Activated naive CD8-positive, alpha-beta T cell treated with anti-CD3 and anti-CD28 coated beads, Interleukin-2, amount 10 ng/mL, durations not matched to agents 7 days and 5 days (primary cell): ENCODE data around the gene SEC31A. TPM values are rescaled to one million over a fixed set of nuclear protein-coding genes. Genes with fewer than 3 reads are reported as not detected.
A peak's percentile ranks its signal among the peaks of the same experiment; 100 is the strongest.
"Not testable (repeated sequence)": the region's sequence is repeated elsewhere in the genome, so short reads cannot be mapped to it uniquely, and the experiment has no call there.

ENCODE experiments used
- ATAC-seq: fragments of 150-1000 bp; cut with Tn5 transposase; one replicate; pipeline ENCODE4 v1.10.0; 2021; ENCODE audit warnings: low read depth, moderate library complexity
- POLR2A ChIA-PET: fragments of 350-600 bp; sonication (Branson Sonifier 250); formaldehyde crosslinking; loops from one replicate; lab custom pipeline; 2021; ENCODE audit warnings: antibody characterized with exemption; lab: Charles Lee
- DNase-seq: peaks from one replicate; pipeline ENCODE4 v3.0.0; 2021
- H3K27ac Mint-ChIP-seq: one replicate; pipeline ENCODE4 v1.8.0; 2022; ENCODE audit warnings: mild to moderate bottlenecking, mixed read lengths
- H3K27me3 Mint-ChIP-seq: one replicate; pipeline ENCODE4 v1.8.0; 2022; ENCODE audit warnings: mild to moderate bottlenecking, moderate library complexity, mixed read lengths
- H3K36me3 Mint-ChIP-seq: one replicate; pipeline ENCODE4 v1.8.0; 2021; ENCODE audit warnings: mild to moderate bottlenecking, mixed read lengths
- H3K4me1 Mint-ChIP-seq: one replicate; pipeline ENCODE4 v1.8.0; 2021; ENCODE audit warnings: mixed read lengths
- H3K4me3 Mint-ChIP-seq: one replicate; pipeline ENCODE4 v1.8.0; 2022; ENCODE audit warnings: mild to moderate bottlenecking, moderate library complexity, mixed read lengths
- H3K9me3 Mint-ChIP-seq: one replicate; pipeline ENCODE4 v1.8.0; 2021; ENCODE audit warnings: mixed read lengths
- total RNA-seq, 2 experiments: library from RNA; stranded (reverse); gene quantifications; one replicate each; pipeline ENCODE4 v1.2.3, GENCODE V29; 2021

The SEC31A gene
- total RNA-seq, 2 experiments from 2014 or later = 118 to 122 TPM

GRCh38 chr4:82889287-82889686 is 1.7 kb downstream of the SEC31A start:
- H3K4me1 Mint-ChIP-seq = peaks cover 27% of the 10 kb centered on the region
- H3K36me3 Mint-ChIP-seq = peaks cover 9% of the 10 kb centered on the region
- peak overlapping the region; percentile 46 for H3K27ac Mint-ChIP-seq
- H3K9me3 Mint-ChIP-seq = peaks cover 1% of the 10 kb centered on the region
- POLR2A ChIA-PET = interaction anchor here (0.7 to 3.5 kb wide), 6 partner anchors 10 to 467 kb away, joined by 4 to 25 read pairs (median 6); partner anchors contain the start of gene THAP9
- DNase-seq = no peak
- H3K27me3 Mint-ChIP-seq = no peaks in the 10 kb centered on the region
- peak overlapping the region; percentile 95 for H3K4me3 Mint-ChIP-seq
- no peak for ATAC-seq

- H3K27me3 Mint-ChIP-seq = no peaks in the 10 kb centered on the region
- H3K27ac Mint-ChIP-seq = no peak overlapping the region
- peaks cover 23% of the 10 kb centered on the region for H3K4me1 Mint-ChIP-seq
- POLR2A ChIA-PET = interaction anchor here (0.9 kb wide), 1 partner anchor 14 kb away, joined by 3 read pairs; no protein-coding TSS in a partner anchor
- DNase-seq (no peak), ATAC-seq (no peak)
- peaks cover 8% of the 10 kb centered on the region for H3K36me3 Mint-ChIP-seq
- H3K4me3 Mint-ChIP-seq = no peak overlapping the region
- H3K9me3 Mint-ChIP-seq = peaks cover 1% of the 10 kb centered on the region
Observed at GRCh38 chr4:82886147-82886942, 4.6 kb downstream of the SEC31A start.

GRCh38 chr4:82885410-82885809 is 5.5 kb downstream of the SEC31A start:
- Mint-ChIP-seq H3K27me3 (no peaks in the 10 kb centered on the region), H3K9me3 (peaks cover 1% of the 10 kb centered on the region), H3K4me1 (peaks cover 24% of the 10 kb centered on the region), H3K27ac (no peak overlapping the region), H3K4me3 (no peak overlapping the region), H3K36me3 (peaks cover 11% of the 10 kb centered on the region)
- POLR2A ChIA-PET = interaction anchor here (0.5 to 0.7 kb wide), 2 partner anchors 11 to 19 kb away, joined by 3 read pairs; no protein-coding TSS in a partner anchor
- ATAC-seq (no peak), DNase-seq (no peak)

GRCh38 chr4:82868572-82868971 is 22.4 kb downstream of the SEC31A start:
- ATAC-seq (no peak), DNase-seq (no peak)
- H3K9me3 Mint-ChIP-seq = no peaks in the 10 kb centered on the region
- H3K27ac Mint-ChIP-seq = no peak overlapping the region
- H3K4me3 Mint-ChIP-seq = no peak overlapping the region
- H3K36me3 Mint-ChIP-seq = peaks cover 49% of the 10 kb centered on the region
- POLR2A ChIA-PET = interaction anchor here (1.7 kb wide), 1 partner anchor 416 kb away, joined by 3 read pairs; the partner anchor contains the start of gene COQ2
- H3K27me3 Mint-ChIP-seq = no peaks in the 10 kb centered on the region
- H3K4me1 Mint-ChIP-seq = peaks cover 24% of the 10 kb centered on the region

GRCh38 chr4:82866706-82867385 is 24.1 kb downstream of the SEC31A start:
- Mint-ChIP-seq H3K36me3 (peaks cover 57% of the 10 kb centered on the region), H3K4me1 (peaks cover 24% of the 10 kb centered on the region), H3K4me3 (no peak overlapping the region), H3K9me3 (no peaks in the 10 kb centered on the region), H3K27me3 (no peaks in the 10 kb centered on the region), H3K27ac (no peak overlapping the region)
- POLR2A ChIA-PET = interaction anchor here (1.0 to 1.7 kb wide), 2 partner anchors 168 to 418 kb away, joined by 3 to 4 read pairs; partner anchors contain the start of genes COPS4 and COQ2
- ATAC-seq (no peak), DNase-seq (no peak)

- ATAC-seq, DNase-seq, H3K9me3 Mint-ChIP-seq, H3K27me3 Mint-ChIP-seq: not testable (repeated sequence)
- peaks cover 60% of the 10 kb centered on the region for H3K36me3 Mint-ChIP-seq
- peaks cover 24% of the 10 kb centered on the region for H3K4me1 Mint-ChIP-seq
- POLR2A ChIA-PET = interaction anchor here (0.6 to 1.5 kb wide), 6 partner anchors 17 to 154 kb away, joined by 3 to 7 read pairs (median 3); partner anchors contain the start of genes LIN54 and THAP9
- peak overlapping the region; percentile 81 for H3K27ac Mint-ChIP-seq
- H3K4me3 Mint-ChIP-seq = peak overlapping the region; percentile 50
Observed at GRCh38 chr4:82866033-82866432, 24.9 kb downstream of the SEC31A start.

- peak overlapping the region; percentile 81 for H3K27ac Mint-ChIP-seq
- H3K9me3 Mint-ChIP-seq = no peaks in the 10 kb centered on the region
- ATAC-seq (peak; percentile 71), DNase-seq (no peak)
- H3K4me1 Mint-ChIP-seq = peaks cover 24% of the 10 kb centered on the region
- peaks cover 56% of the 10 kb centered on the region for H3K36me3 Mint-ChIP-seq
- no peaks in the 10 kb centered on the region for H3K27me3 Mint-ChIP-seq
- H3K4me3 Mint-ChIP-seq = peak overlapping the region; percentile 50
- POLR2A ChIA-PET = interaction anchor here (0.6 to 1.5 kb wide), 8 partner anchors 18 to 592 kb away, joined by 3 to 7 read pairs (median 3); partner anchors contain the start of genes LIN54 and THAP9
Observed at GRCh38 chr4:82865592-82865991, 25.4 kb downstream of the SEC31A start.

- DNase-seq (peak; percentile 37), ATAC-seq (peak; percentile 67)
- Mint-ChIP-seq H3K4me1 (peaks cover 24% of the 10 kb centered on the region), H3K36me3 (peaks cover 49% of the 10 kb centered on the region), H3K27me3 (no peaks in the 10 kb centered on the region), H3K9me3 (no peaks in the 10 kb centered on the region), H3K4me3 (peak overlapping the region; percentile 54), H3K27ac (peak overlapping the region; percentile 81)
- POLR2A ChIA-PET = interaction anchor here (0.9 to 1.5 kb wide), 3 partner anchors 25 to 148 kb away, joined by 3 to 7 read pairs (median 6); partner anchors contain the start of gene THAP9
Observed at GRCh38 chr4:82864336-82864979, 26.5 kb downstream of the SEC31A start.

GRCh38 chr4:82861529-82861928 is 29.4 kb downstream of the SEC31A start:
- H3K36me3 Mint-ChIP-seq = peaks cover 38% of the 10 kb centered on the region
- no peaks in the 10 kb centered on the region for H3K27me3 Mint-ChIP-seq
- H3K4me1 Mint-ChIP-seq = peaks cover 18% of the 10 kb centered on the region
- no peak for DNase-seq
- H3K9me3 Mint-ChIP-seq = no peaks in the 10 kb centered on the region
- POLR2A ChIA-PET = interaction anchor here (1.1 kb wide), 1 partner anchor 432 kb away, joined by 3 read pairs; no protein-coding TSS in a partner anchor
- no peak overlapping the region for H3K27ac Mint-ChIP-seq
- no peak for ATAC-seq
- H3K4me3 Mint-ChIP-seq = no peak overlapping the region

GRCh38 chr4:82860487-82860886 is 30.5 kb downstream of the SEC31A start:
- ATAC-seq, H3K4me3 Mint-ChIP-seq, H3K27ac Mint-ChIP-seq, H3K27me3 Mint-ChIP-seq, DNase-seq, H3K9me3 Mint-ChIP-seq, POLR2A ChIA-PET: not testable (repeated sequence)
- Mint-ChIP-seq H3K36me3 (peaks cover 30% of the 10 kb centered on the region), H3K4me1 (peaks cover 11% of the 10 kb centered on the region)

- H3K4me3 Mint-ChIP-seq = no peak overlapping the region
- peaks cover 25% of the 10 kb centered on the region for H3K36me3 Mint-ChIP-seq
- POLR2A ChIA-PET = interaction anchor here (0.9 to 1.1 kb wide), 2 partner anchors 182 kb away, joined by 3 read pairs; partner anchors contain the start of gene COPS4
- peak overlapping the region; percentile 56 for H3K27ac Mint-ChIP-seq
- no peaks in the 10 kb centered on the region for H3K9me3 Mint-ChIP-seq
- H3K4me1 Mint-ChIP-seq = peaks cover 8% of the 10 kb centered on the region
- ATAC-seq (no peak), DNase-seq (no peak)
- no peaks in the 10 kb centered on the region for H3K27me3 Mint-ChIP-seq
Observed at GRCh38 chr4:82852751-82853285, 38.1 kb downstream of the SEC31A start.
